Measurements from ENCODE around the gene ANKRD13B.

GRCh38 chr17:29622337-29623282, 29.7 kb downstream of the ANKRD13B start, which contains the start of gene CORO6:
- TF ChIP-seq POLR2A (IDR thresholded peaks at IDR 0.05) (no peak), CTCF (IDR thresholded peaks at IDR 0.05) (no peak), EP300 (IDR thresholded peaks at IDR 0.05) (no peak)
